HPDE6-E6E7 (cell line): Measurements from ENCODE around the gene CAPN15.
"Not testable (repeated sequence)": the region's sequence is repeated elsewhere in the genome, so short reads cannot be mapped to it uniquely, and the experiment has no call there.

Experiments
- DNase-seq: peaks from one replicate; pipeline ENCODE4 v3.0.0; 2011; ENCODE audit warnings: missing footprints; ENCODE audit errors: extremely low spot score

The CAPN15 gene

GRCh38 chr16:507527-507926 lies 20.0 kb upstream of the CAPN15 start:
- not testable (repeated sequence) for DNase-seq

- DNase-seq = no peak
Observed at GRCh38 chr16:507996-508395, 19.5 kb upstream of the CAPN15 start.

GRCh38 chr16:508884-509736 lies 18.4 kb upstream of the CAPN15 start:
- no peak for DNase-seq

GRCh38 chr16:510066-510825 lies 17.3 kb upstream of the CAPN15 start:
- no peak for DNase-seq

- no peak for DNase-seq
Observed at GRCh38 chr16:512802-513201, 14.7 kb upstream of the CAPN15 start.

- DNase-seq = no peak
Observed at GRCh38 chr16:513950-514349, 13.6 kb upstream of the CAPN15 start.

GRCh38 chr16:515175-515938 lies 12.2 kb upstream of the CAPN15 start:
- DNase-seq = no peak

GRCh38 chr16:515939-516226 lies 11.6 kb upstream of the CAPN15 start:
- no peak for DNase-seq

- no peak for DNase-seq
Observed at GRCh38 chr16:516301-516700, 11.2 kb upstream of the CAPN15 start.

GRCh38 chr16:518858-519257 lies 8.7 kb upstream of the CAPN15 start:
- no peak for DNase-seq

GRCh38 chr16:519425-519824 lies 8.1 kb upstream of the CAPN15 start:
- no peak for DNase-seq

GRCh38 chr16:519841-520687 lies 7.4 kb upstream of the CAPN15 start:
- no peak for DNase-seq

- no peak for DNase-seq
Observed at GRCh38 chr16:520847-521246, 6.7 kb upstream of the CAPN15 start.

GRCh38 chr16:521381-522210 lies 5.9 kb upstream of the CAPN15 start:
- no peak for DNase-seq

GRCh38 chr16:522320-523096 lies 5.0 kb upstream of the CAPN15 start:
- no peak for DNase-seq

GRCh38 chr16:523097-523741 lies 4.3 kb upstream of the CAPN15 start:
- DNase-seq = no peak

- no peak for DNase-seq
Observed at GRCh38 chr16:524274-525040, 3.1 kb upstream of the CAPN15 start.

- no peak for DNase-seq
Observed at GRCh38 chr16:525123-525519, 2.4 kb upstream of the CAPN15 start.
